Right ventricle myocardium inferior (tissue), 1 donor: Measurements from ENCODE around the gene CYP27C1. TPM values are rescaled to one million over a fixed set of nuclear protein-coding genes. Genes with fewer than 3 reads are reported as not detected.

ENCODE experiments used
- ATAC-seq: fragments of 200-7000 bp; cut with Tn5 transposase; one replicate; pipeline ENCODE4 v1.9.1; 2020; ENCODE audit warnings: mild to moderate bottlenecking, moderate library complexity
- DNase-seq: peaks from one replicate; pipeline ENCODE4 v3.0.0; 2021; ENCODE audit errors: missing footprints
- intact Hi-C: fragments of 100-400 bp; cut with DNase I; formaldehyde crosslinking; loops from one replicate; pipeline ENCODE4 v1.11.0; 2022
- total RNA-seq: library from RNA; stranded (reverse); fragmentation: NEBNext Ultra II Directional; extraction: Animal tissue kit (Norgen Biotek cat#: 25700); gene quantifications from one replicate; pipeline ENCODE4 v1.2.1, GENCODE V29; 2021
- donor health status: DM: no; HTN: yes; CAD: no; lungs with severe emphysema.

CYP27C1 gene
- total RNA-seq, 1 donor from 2014 or later: 0.05 TPM

DNA sequence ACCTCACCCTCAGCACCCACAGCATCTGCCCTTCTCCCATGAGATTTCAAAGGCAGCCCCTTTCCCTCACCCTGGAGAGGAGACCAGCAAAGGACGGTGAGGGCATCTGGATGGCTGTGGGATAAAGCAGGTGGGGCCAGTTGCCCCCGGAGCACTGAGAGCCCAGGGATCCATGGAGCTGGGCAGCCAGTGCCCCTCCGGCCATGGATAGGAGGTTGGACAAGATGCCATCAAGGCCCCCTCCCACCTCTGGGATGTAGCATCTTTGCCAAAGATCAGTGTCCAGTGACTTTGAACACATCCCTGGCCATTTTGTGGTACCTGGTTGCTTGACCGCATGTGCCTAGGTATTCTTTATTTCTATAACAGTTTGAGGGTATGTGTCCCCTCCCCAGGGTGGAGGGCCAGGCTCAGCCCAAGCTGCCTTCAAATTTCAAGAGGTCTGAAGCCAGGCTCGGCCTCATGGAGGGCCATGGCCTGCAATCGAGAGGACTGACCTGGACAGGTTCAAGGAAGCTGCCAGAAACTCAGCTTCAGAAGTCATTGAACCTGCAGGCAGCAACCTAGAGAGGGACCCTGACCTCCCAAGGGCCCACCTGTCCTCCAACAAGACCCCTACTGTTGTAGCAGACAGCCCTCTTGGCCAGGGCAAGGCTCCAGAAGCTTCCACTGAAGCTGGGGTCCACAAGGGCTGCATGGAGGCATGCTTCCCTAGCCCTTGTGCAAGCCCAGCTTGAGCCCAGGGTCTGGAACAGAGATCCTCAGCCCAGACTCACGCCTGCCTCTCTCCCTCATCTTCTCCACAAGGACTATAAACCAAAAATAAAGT, 57.6 kb downstream of the CYP27C1 start:
- DNase-seq (no peak), ATAC-seq (no peak)
- intact Hi-C loops: no loop called here

DNA sequence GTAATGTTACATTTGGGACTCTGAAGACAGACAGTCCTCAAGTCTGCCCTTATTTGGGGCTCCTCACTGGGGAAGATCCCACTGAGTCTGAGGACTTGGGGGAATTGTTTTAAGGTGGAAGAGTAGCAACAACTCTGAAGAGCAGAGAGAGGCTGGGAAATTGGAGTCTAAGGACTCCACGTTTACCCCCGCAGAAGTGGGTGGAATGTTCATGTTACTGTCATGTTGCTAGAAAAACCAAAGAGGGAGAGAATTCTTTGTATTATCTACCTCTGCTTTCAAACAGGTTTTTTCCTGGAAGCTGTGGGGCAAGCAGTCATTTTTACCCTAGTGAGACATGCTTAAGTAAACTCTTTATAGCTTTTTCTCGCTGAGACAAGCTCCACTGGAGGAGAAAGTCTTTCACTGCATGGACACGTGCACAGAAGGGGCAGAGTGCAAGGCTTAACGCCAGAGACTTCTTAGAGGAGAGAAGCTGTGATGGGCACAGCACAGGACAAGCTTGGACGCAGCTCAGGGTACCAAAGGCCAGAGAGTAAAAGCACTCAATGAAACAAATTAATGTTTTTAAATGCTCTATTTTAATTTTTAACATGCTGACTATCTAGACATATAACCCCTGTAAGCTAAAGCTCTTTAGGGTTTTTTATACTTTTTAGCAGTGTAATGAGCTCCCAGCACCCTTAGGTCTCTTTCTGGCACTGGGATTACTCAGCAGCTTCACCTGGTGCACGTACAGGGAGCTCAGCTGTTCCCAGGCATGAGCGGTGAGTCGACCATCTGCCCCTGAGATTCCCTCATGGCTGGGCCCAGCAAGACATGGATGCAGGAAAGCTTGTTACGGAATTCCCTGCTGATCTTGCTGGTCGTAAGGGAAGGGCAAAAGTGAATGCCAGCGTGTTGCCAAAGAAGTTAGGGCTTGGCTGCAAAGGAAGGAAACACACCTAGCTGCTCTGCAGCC, 58.6 kb downstream of the CYP27C1 start:
- intact Hi-C loops: no loop called here
- DNase-seq (no peak), ATAC-seq (no peak)

DNA sequence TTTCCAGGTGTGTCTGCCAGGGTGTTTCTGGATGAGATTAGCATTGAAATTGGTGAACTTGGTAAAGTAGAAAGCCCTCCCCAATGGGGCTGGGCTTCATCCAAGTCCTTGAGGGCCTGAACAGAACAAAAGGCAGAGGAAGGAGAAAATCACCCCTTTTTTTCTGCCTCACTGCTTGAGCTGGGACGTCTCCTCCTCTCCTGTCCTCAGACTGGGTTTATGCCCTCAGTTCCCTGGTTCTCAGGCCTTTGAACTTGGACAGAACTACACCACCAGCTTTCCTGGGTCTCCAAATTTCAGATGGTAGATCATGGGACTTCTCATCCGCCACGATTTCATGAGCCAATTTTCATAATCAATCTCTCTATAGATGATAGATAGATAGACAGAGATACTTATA, 59.4 kb downstream of the CYP27C1 start:
- no peak for DNase-seq
- ATAC-seq: no peak
- intact Hi-C loops: no loop called here

DNA sequence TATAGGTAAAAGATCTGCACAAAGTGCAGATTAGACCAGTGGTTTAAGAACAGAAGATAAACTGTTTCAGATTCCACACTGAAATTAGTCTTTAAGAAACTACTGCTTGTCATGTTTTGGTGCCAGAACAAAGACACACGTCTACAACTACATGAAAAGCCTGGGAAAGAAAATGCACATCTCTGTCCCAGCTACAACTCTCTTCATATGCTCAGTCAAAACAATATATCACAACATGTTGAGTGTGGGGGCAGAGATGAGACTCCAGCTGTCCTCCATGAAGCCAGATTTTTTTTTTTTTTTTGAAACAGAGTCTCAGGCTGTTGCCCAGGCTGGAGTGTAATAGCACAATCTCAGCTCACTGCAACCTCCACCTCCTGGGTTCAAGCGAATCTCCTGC, 60.6 kb downstream of the CYP27C1 start:
- intact Hi-C loops: no loop called here
- ATAC-seq: no peak
- no peak for DNase-seq

DNA sequence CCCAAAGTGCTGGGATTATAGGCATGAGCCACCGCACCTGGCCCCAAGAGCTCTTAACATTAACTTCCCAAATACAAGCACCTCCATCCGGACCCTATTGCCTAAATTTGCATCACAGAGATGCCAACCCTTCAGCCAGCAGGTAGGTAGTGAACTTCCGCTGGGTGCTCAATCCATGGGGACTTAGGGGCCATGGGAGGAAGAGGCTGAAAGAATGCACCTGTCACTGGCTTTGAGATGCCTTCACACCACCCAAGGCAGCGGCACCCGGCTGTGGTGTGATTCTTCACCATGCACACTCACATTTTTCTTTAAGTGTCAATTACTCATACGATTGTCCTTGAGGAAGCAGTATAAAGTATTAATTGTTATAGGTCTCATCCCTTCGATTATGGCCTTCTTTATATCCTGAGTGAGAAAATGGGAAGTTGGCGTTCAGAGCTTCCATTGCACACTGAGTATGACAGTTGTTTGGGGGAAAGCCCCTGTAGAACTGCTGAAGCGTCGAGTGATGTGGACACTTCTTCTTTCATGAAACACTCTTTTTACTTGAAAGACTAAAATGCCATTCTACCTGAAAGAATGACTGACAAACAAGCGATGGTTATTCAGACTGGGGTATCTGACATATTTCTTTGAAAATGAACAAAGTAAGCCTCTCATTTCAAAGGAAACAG, 61.3 kb downstream of the CYP27C1 start:
- ATAC-seq: no peak
- DNase-seq: no peak
- intact Hi-C loops: no loop called here

DNA sequence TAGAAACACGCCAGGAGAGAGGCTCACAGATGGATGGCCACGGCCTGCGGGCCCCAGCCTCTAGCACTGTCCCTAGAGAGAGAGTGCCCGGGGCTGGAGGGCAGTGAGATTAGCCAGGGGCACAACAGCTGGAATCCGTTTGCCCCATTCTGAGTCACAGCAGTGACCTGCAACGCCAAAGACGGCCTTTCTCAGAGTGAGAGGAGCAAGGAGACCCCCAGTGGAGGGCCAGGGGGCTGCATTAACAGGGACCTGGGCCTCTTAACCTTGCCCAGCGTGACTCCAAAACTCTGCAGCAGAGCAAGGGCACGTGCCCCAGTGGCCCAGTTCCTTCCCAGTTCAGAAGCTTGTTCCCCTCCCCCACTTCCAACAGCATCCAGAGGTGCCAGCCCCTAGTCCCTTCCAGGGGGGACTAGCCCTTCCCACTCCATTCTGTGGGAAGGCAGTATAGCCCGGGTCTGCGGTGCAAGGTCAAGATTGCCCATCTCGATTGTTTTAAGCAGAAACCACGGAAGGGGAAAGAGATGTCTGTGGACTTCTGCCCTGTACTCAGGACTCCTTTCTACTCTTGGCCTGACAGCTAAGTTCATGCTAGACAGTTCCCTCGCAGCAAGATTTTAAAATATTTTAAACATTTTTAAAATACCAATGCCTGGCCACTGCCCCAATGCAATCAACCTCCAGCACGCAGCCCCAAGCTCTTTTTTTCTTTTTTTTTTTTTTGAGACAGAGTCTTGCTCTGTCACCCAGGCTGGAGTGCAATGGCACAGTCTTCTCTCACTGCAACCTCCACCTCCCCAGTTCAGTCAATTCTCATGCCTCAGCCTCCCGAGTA, 62.2 kb downstream of the CYP27C1 start:
- DNase-seq (no peak), ATAC-seq (no peak)
- intact Hi-C loops: no loop called here

DNA sequence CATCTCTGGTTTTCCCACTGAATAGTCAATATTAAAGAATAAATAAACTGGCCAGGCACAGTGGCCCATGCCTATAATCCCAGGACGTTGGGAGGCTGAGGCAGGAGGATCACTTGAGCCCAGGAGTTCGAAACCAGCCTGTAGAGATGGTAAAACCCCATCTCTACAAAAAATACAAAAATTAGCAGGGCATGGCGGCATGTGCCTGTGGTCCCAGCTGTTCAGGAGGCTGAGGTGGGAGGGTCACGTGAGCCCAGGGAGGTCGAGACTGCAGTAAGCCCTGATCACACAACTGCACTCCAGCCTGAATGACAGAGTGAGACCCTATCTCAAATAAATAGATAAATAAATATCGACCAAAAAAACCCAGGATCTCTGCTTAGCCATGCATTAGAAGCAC, 63.0 kb downstream of the CYP27C1 start:
- DNase-seq (no peak), ATAC-seq (no peak)
- intact Hi-C loops: no loop called here

DNA sequence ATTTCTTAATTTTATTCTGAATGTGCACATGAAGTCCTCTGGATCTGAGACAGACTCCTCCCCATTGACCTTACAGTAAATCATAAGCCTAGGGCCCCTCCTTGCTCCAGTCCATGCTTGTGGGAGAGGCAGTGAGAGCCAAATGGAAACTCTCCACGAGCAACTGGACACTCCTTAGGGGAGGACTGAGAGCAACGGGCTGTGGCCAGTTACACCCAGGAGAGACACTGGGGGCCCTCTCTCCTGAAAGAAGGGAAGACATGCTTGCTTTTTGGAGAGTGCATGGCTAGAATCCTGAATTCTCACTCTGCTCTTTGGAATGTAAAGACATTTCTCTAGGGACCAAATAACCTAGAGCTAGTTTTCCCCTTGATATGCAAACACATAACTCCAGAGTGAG, 64.2 kb downstream of the CYP27C1 start:
- ATAC-seq (peak; percentile 94), DNase-seq (no peak)
- intact Hi-C loops: no loop called here

DNA sequence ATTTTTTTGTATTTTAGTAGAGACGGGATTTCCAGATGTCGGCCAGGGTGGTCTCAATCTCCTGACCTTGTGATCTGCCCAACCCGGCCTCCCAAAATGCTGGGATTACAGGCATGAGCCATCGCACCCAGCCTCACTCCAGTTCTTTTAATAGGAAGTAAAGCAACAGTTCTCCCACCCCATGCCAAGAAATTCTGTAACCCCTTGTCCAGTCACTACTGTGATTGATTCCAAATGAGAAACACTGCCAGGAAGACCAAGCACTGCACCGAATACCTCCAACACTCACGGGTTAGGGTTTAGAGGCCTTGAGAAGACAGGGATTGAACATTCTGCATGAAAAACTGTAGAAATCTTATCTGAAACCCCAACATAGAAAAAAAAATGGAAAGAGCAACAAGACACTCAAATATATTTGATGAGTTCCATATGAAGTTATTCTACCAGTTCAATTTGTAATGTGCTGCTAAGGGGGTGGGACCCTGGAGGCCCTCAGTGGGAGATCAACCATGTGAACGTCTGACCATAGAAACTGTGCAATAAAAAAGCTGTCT, 65.0 kb downstream of the CYP27C1 start:
- intact Hi-C loops: no loop called here
- DNase-seq (no peak), ATAC-seq (peak; percentile 44)

DNA sequence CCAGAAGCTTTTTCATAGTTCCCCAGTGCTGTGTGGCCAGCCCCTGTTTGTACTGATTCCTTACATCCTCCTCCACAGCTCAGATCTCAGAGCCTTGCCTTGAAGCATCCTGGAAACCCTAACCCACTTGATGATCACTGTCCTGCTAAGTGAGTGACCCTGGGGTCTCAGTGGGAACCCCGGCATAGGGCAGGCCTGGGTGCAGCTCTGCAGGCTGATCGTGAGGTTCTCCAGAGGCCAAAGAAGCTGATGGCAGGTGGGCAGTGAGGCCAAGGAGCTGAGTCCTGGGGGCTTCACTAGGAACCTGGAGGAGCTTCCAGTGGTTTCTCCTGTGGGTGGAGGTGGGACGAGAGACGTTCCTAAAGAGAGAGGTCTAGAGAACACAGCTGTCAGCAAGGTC, 65.7 kb downstream of the CYP27C1 start:
- DNase-seq: no peak
- no peak for ATAC-seq
- intact Hi-C loops: no loop called here

DNA sequence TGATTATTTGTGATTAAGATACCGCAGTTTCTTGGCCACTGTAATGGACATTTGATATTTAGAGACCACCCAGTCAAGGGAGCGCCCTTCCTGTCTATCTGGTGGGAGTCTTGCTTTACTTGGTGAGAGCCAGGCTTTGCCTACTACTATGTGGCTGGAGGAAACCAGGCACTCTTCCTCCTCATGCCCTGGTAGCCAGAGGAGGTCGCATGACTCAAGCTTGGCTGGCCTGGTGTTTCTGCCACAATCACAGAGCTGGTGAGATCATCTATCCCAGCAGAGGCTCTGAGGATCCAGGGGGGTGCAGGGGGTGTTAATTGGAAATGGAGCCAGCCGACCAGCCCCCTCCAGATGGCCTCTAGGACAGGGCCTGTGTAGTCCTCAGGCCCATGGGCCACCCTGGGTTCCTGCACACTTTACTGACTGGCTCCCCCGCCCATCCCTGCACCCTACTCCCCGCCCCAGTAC, 66.4 kb downstream of the CYP27C1 start:
- DNase-seq: no peak
- ATAC-seq: no peak
- intact Hi-C loops: no loop called here

DNA sequence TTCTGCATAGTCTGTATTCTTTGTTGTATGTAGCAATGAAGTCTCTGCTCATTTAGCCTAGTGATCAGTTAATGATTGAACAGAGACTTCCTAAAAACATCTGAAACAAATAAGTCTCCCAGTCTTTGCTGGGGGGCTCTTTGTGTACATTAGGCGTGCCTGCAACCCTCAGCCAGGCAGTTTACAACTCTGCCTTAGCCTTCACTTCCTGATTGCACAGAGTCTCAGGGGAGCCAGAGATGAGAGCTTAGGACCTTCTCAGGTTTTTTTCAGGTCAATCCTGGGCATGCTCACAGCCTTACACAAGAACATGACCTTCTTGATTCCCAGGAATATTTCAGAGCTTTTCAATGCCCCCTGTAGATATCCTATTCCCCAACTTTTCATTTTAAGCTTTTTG, 69.1 kb downstream of the CYP27C1 start:
- intact Hi-C loops: no loop called here
- ATAC-seq: no peak
- DNase-seq: no peak

DNA sequence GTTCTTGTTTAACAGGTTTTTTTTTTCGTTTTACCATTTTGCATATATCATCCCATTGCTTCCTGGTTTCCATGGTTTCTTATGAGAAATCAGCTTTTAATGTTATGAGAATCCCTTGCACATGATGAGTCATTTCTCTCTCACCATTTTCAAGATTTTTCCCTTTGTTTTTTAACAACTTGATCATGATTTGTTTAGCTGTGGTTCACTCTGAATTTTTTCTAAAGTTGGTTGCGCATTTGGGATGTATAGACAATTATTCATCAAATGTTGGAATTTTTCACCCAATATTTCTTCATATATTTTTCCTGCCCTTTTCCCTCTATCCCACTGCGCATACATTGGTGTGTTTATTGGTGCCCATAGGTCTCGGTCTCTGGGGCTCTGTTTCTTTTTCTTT, 70.7 kb downstream of the CYP27C1 start:
- no peak for DNase-seq
- intact Hi-C loops: no loop called here
- ATAC-seq: no peak

DNA sequence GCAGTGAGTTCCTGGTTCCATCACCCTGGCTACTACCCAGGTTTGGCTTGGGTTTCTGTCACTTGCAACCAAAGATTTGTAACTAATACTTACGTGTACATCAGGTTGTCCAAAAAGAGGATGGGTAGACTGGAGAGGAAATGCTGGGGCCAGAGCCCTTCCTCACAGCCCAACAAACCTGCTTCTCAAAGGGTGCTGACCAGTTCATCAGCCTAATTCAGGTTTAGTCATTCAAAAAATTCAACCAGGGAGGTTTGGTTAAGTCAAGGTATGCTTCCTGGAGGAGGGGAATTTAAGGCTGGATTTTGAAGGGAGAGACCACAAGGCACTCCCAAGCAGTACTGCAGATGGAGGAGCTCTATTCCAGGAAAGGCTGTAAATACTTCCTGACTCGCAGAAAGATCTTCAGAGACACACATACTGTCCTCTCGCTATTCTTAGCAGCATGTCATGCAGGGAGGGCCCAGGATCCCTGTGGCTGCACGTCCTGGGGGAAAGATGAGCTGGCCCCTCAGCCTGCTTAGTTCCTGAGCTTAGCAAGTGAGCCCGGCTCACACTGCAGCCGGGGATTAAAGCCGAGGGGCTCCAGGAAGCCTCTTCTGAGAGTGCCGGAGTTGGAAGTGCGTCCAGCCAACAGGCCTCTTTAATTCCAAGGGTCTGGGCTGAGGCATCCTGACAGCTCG, 73.1 kb downstream of the CYP27C1 start:
- intact Hi-C loops: no loop called here
- DNase-seq (no peak), ATAC-seq (no peak)

DNA sequence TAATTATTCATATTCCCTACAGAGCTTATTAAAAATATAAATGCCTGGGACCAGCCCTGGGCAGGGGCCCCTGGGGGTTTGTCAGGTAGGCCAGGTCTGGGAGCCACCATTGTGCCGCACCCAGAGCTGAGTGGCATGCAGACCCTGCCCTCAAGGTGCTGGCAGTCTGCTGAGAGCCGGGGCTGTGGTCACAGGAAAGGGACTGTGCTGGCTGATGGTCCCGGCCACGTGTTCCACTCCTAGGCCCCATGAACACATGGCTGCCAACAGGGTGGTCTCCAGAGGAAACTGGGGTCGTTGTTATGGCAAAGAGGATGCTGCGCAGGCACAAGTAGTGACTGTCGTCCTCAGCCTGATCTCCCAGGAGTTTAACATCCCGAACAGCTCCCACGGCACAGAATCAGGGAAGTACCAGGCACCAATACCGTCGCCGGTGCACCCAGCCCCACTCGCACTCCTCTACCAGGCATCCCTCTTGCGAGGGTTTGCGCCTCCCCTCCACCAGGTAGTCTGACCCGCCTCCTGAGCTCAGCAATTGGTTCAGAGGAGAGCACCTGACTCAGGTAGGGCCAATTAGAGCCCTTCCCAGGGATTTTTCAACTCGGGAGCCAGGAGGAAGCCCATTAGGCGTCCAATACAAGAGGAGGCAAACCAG, 73.9 kb downstream of the CYP27C1 start:
- DNase-seq (no peak), ATAC-seq (no peak)
- intact Hi-C loops: no loop called here

DNA sequence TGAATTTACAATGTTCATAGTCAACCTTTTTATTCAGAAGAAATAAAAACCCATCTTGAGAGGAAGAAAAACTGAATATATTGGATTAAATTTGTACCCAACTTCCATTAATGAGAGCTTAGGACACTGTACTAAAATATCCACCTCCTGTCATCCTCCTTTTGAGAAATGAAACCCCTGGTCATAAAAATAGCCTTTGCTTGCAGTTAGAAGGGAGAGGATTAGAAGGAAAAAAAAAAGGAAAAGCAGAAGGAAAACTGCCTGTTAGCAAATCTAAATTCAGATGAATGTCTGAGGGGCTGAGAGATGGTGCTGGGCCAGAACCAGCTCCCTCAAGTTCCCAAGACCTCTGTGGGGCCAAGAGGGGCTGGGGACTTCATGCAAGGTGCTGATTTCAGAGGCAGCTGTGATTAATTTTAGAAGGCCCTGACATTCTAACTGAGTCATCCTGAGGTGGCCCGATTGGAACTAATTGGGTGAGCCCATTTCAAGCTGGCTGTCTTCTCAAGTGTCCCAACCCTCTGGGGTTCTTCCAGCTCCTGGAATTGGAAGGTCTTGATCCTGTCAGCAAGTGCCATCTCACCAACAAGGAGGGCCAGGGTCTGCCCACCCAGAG, 74.7 kb downstream of the CYP27C1 start:
- DNase-seq: no peak
- intact Hi-C loops: no loop called here

More for the DNA sequence above, 74.7 kb downstream of the CYP27C1 start:
- no peak for ATAC-seq
